IPS DF 4.7 (cell line): ENCODE data around the gene PACRG.

ENCODE experiments used
- DNase-seq: peaks from one replicate; pipeline ENCODE4 v3.0.0-alpha.2; 2013; ENCODE audit warnings: low spot score; ENCODE audit errors: extremely low read depth

The PACRG gene

GRCh38 chr6:162999575-163000285, 272.0 kb downstream of the PACRG start:
- DNase-seq = no peak

- DNase-seq = no peak
Observed at GRCh38 chr6:163001330-163001729, 273.6 kb downstream of the PACRG start.

GRCh38 chr6:163008186-163008585, 280.4 kb downstream of the PACRG start:
- no peak for DNase-seq

GRCh38 chr6:163008626-163009025, 280.9 kb downstream of the PACRG start:
- no peak for DNase-seq

GRCh38 chr6:163010145-163010544, 282.4 kb downstream of the PACRG start:
- no peak for DNase-seq

- no peak for DNase-seq
Observed at GRCh38 chr6:163014736-163015135, 287.0 kb downstream of the PACRG start.

GRCh38 chr6:163017801-163018200, 290.0 kb downstream of the PACRG start:
- no peak for DNase-seq

- no peak for DNase-seq
Observed at GRCh38 chr6:163019926-163020325, 292.2 kb downstream of the PACRG start.

- no peak for DNase-seq
Observed at GRCh38 chr6:163021054-163021453, 293.3 kb downstream of the PACRG start.

GRCh38 chr6:163023700-163024099, 295.9 kb downstream of the PACRG start:
- no peak for DNase-seq

- no peak for DNase-seq
Observed at GRCh38 chr6:163026893-163027292, 299.1 kb downstream of the PACRG start.

- no peak for DNase-seq
Observed at GRCh38 chr6:163030980-163031379, 303.2 kb downstream of the PACRG start.

GRCh38 chr6:163031931-163032330, 304.2 kb downstream of the PACRG start:
- no peak for DNase-seq

GRCh38 chr6:163036160-163036645, 308.4 kb downstream of the PACRG start:
- DNase-seq = no peak

GRCh38 chr6:163038317-163038716, 310.5 kb downstream of the PACRG start:
- DNase-seq = no peak

- no peak for DNase-seq
Observed at GRCh38 chr6:163048345-163048744, 320.6 kb downstream of the PACRG start.

GRCh38 chr6:163053667-163054344, 326.0 kb downstream of the PACRG start:
- DNase-seq = no peak

- DNase-seq = no peak
Observed at GRCh38 chr6:163054641-163055040, 326.9 kb downstream of the PACRG start.

- no peak for DNase-seq
Observed at GRCh38 chr6:163057260-163057659, 329.5 kb downstream of the PACRG start.

GRCh38 chr6:163062790-163063189, 335.0 kb downstream of the PACRG start:
- DNase-seq = no peak

- DNase-seq = no peak
Observed at GRCh38 chr6:163063561-163063960, 335.8 kb downstream of the PACRG start.

GRCh38 chr6:163064397-163064796, 336.6 kb downstream of the PACRG start:
- no peak for DNase-seq

- no peak for DNase-seq
Observed at GRCh38 chr6:163066200-163066599, 338.4 kb downstream of the PACRG start.
